ENCODE data around the gene SALL3. TPM values are rescaled to one million over a fixed set of nuclear protein-coding genes. Genes with fewer than 3 reads are reported as not detected.
A peak's percentile ranks its signal among the peaks of the same experiment; 100 is the strongest.
"Not testable (repeated sequence)": the region's sequence is repeated elsewhere in the genome, so short reads cannot be mapped to it uniquely, and the experiment has no call there.

SALL3 gene
- total RNA-seq, 2 donors from 2014 or later = 3.0 to 40.8 TPM

- Histone ChIP-seq H3K9me3 (no peaks in the 10 kb centered on the region), H3K27me3 (replicated peaks; ENCODE audit: insufficient read depth) (no peaks in the 10 kb centered on the region), H3K4me3 (no peak overlapping the region), H3K4me1 (replicated peaks) (no peaks in the 10 kb centered on the region), H3K36me3 (no peaks in the 10 kb centered on the region), H3K27ac (no peak overlapping the region)
- DNase-seq (ENCODE audit: low spot score) = peak; percentile 43
- intact Hi-C loops (cut with DNase I) = no loop called here
- 45% methylated on average over 17 of the region's 17 CpGs for WGBS
- no peak for TF ChIP-seq POLR2A (IDR thresholded peaks at IDR 0.05)
- TF ChIP-seq POLR2AphosphoS5 (IDR thresholded peaks at IDR 0.05) = no peak
- TF ChIP-seq CTCF (IDR thresholded peaks at IDR 0.05) = no peak
Measured at GRCh38 chr18:78953566-78953965, 26.1 kb upstream of the SALL3 start.

GRCh38 chr18:78955051-78955450 lies 24.6 kb upstream of the SALL3 start:
- DNase-seq (ENCODE audit: low spot score) = no peak
- no peaks in the 10 kb centered on the region for H3K27me3 ChIP-seq (replicated peaks; ENCODE audit: insufficient read depth)
- WGBS = 87% methylated on average over 17 of the region's 17 CpGs
- H3K9me3 ChIP-seq = no peaks in the 10 kb centered on the region
- H3K4me1 ChIP-seq (replicated peaks) = no peaks in the 10 kb centered on the region
- TF ChIP-seq POLR2AphosphoS5 (IDR thresholded peaks at IDR 0.05) (no peak), POLR2A (IDR thresholded peaks at IDR 0.05) (no peak), CTCF (IDR thresholded peaks at IDR 0.05) (no peak)
- no peak overlapping the region for H3K27ac ChIP-seq
- no peaks in the 10 kb centered on the region for H3K36me3 ChIP-seq
- H3K4me3 ChIP-seq = no peak overlapping the region
- intact Hi-C loops (cut with DNase I) = no loop called here

GRCh38 chr18:78957140-78957539 lies 22.5 kb upstream of the SALL3 start:
- no peak for TF ChIP-seq POLR2AphosphoS5 (IDR thresholded peaks at IDR 0.05)
- TF ChIP-seq POLR2A (IDR thresholded peaks at IDR 0.05) = no peak
- no peak for TF ChIP-seq CTCF (IDR thresholded peaks at IDR 0.05)
- Histone ChIP-seq H3K27me3 (replicated peaks; ENCODE audit: insufficient read depth) (no peaks in the 10 kb centered on the region), H3K36me3 (no peaks in the 10 kb centered on the region), H3K9me3 (no peaks in the 10 kb centered on the region), H3K4me1 (replicated peaks) (no peaks in the 10 kb centered on the region), H3K27ac (no peak overlapping the region), H3K4me3 (no peak overlapping the region)
- DNase-seq (ENCODE audit: low spot score) = no peak
- intact Hi-C loops (cut with DNase I) = no loop called here
- WGBS = 90% methylated on average over 14 of the region's 14 CpGs

GRCh38 chr18:78960709-78961108 lies 18.9 kb upstream of the SALL3 start:
- WGBS = 88% methylated on average over 6 of the region's 6 CpGs
- Histone ChIP-seq H3K4me1 (replicated peaks) (no peaks in the 10 kb centered on the region), H3K9me3 (no peaks in the 10 kb centered on the region), H3K4me3 (no peak overlapping the region), H3K36me3 (no peaks in the 10 kb centered on the region), H3K27ac (no peak overlapping the region), H3K27me3 (replicated peaks; ENCODE audit: insufficient read depth) (no peaks in the 10 kb centered on the region)
- TF ChIP-seq POLR2AphosphoS5 (IDR thresholded peaks at IDR 0.05) (no peak), CTCF (IDR thresholded peaks at IDR 0.05) (no peak), POLR2A (IDR thresholded peaks at IDR 0.05) (no peak)
- DNase-seq (ENCODE audit: low spot score) = no peak
- intact Hi-C loops (cut with DNase I) = no loop called here

GRCh38 chr18:78962098-78962497 lies 17.5 kb upstream of the SALL3 start:
- Histone ChIP-seq H3K27ac (no peak overlapping the region), H3K27me3 (replicated peaks; ENCODE audit: insufficient read depth) (no peaks in the 10 kb centered on the region), H3K9me3 (no peaks in the 10 kb centered on the region), H3K36me3 (no peaks in the 10 kb centered on the region), H3K4me3 (no peak overlapping the region), H3K4me1 (replicated peaks) (no peaks in the 10 kb centered on the region)
- WGBS = 84% methylated on average over 7 of the region's 7 CpGs
- TF ChIP-seq CTCF (IDR thresholded peaks at IDR 0.05) (no peak), POLR2AphosphoS5 (IDR thresholded peaks at IDR 0.05) (no peak), POLR2A (IDR thresholded peaks at IDR 0.05) (no peak)
- intact Hi-C loops (cut with DNase I) = no loop called here
- no peak for DNase-seq (ENCODE audit: low spot score)

GRCh38 chr18:78964727-78965126 lies 14.9 kb upstream of the SALL3 start:
- DNase-seq (ENCODE audit: low spot score); H3K27me3 ChIP-seq (replicated peaks; ENCODE audit: insufficient read depth); H3K36me3 ChIP-seq; H3K4me3 ChIP-seq; H3K9me3 ChIP-seq; intact Hi-C loops (cut with DNase I); H3K4me1 ChIP-seq (replicated peaks); H3K27ac ChIP-seq: not testable (repeated sequence)
- WGBS = 97% methylated on average over 24 of the region's 24 CpGs
